Smooth muscle cell (in vitro differentiated cells): ENCODE measurements around the gene PRKAG2. TPM values are rescaled to one million over a fixed set of nuclear protein-coding genes. Genes with fewer than 3 reads are reported as not detected.
"Not testable (repeated sequence)": the region's sequence is repeated elsewhere in the genome, so short reads cannot be mapped to it uniquely, and the experiment has no call there.

ENCODE experiments used
- DNase-seq: peaks from one replicate; lab custom pipeline; 2025; ENCODE audit not compliant: unreplicated experiment; lab: John Stamatoyannopoulos, UW
- H2AFZ ChIP-seq: fragments of 200-600 bp; sonication (generic); 2 replicates; pipeline ENCODE4 v1.6.0; 2016; ENCODE audit warnings: antibody characterized with exemption, low read depth, mild to moderate bottlenecking
- H3F3A ChIP-seq: fragments of 200-600 bp; sonication (generic); 2 replicates; pipeline ENCODE4 v1.6.0; 2017; ENCODE audit warnings: antibody characterized with exemption, low read depth
- H3K27ac ChIP-seq: fragments of 200-600 bp; sonication (generic); 2 replicates; pipeline ENCODE4 v1.5.1; 2016; ENCODE audit warnings: low read depth, mild to moderate bottlenecking
- H3K27me3 ChIP-seq: fragments of 200-600 bp; sonication (generic); 2 replicates; pipeline ENCODE4 v1.6.1; 2016; ENCODE audit warnings: low read depth, mild to moderate bottlenecking
- H3K36me3 ChIP-seq: fragments of 200-600 bp; sonication (generic); 2 replicates; pipeline ENCODE4 v1.5.1; 2016; ENCODE audit warnings: low read depth
- H3K4me1 ChIP-seq: fragments of 200-600 bp; sonication (generic); 2 replicates; pipeline ENCODE4 v1.5.1; 2016; ENCODE audit warnings: low read depth
- H3K4me2 ChIP-seq: fragments of 200-600 bp; sonication (generic); 2 replicates; pipeline ENCODE4 v1.6.0; 2016; ENCODE audit warnings: mild to moderate bottlenecking
- H3K4me3 ChIP-seq: fragments of 200-600 bp; sonication (generic); 2 replicates; pipeline ENCODE4 v1.5.1; 2016; ENCODE audit warnings: mild to moderate bottlenecking
- H3K79me2 ChIP-seq: fragments of 200-600 bp; sonication (generic); 2 replicates; pipeline ENCODE4 v1.6.0; 2016; ENCODE audit warnings: low read depth, mild to moderate bottlenecking
- H3K9ac ChIP-seq: fragments of 200-600 bp; sonication (generic); 2 replicates; pipeline ENCODE4 v1.6.0; 2016; ENCODE audit warnings: low read depth
- H3K9me3 ChIP-seq: fragments of 200-600 bp; sonication (generic); replicated peaks from 2 replicates; pipeline ENCODE4 v1.5.1; 2016; ENCODE audit warnings: low read depth
- H4K20me1 ChIP-seq: fragments of 200-600 bp; sonication (generic); 2 replicates; pipeline ENCODE4 v1.6.0; 2016; ENCODE audit warnings: low read depth
- CTCF ChIP-seq: fragments of 200-600 bp; sonication (generic); IDR thresholded peaks from 2 replicates; pipeline ENCODE4 v1.5.1; 2017; ENCODE audit warnings: borderline replicate concordance, mild to moderate bottlenecking, antibody characterized with exemption; ENCODE audit not compliant: insufficient read depth, poor library complexity, severe bottlenecking
- WGBS: methylation state at CpG from one replicate; pipeline ENCODE4 v1.1.7; 2016; ENCODE audit warnings: low lambda C conversion rate; 5-methylcytosine and 5-hydroxymethylcytosine counted together
- polyA plus RNA-seq: library from polyadenylated mRNA; unstranded; fragments of >200 nt; fragmentation: Nextera tagmentation; extraction: Ambion mirVana; gene quantifications from 2 replicates; pipeline ENCODE4 v1.2.1, GENCODE V29; 2016
- total RNA-seq: library from RNA; depleted of rRNA; stranded (reverse); fragments of >200 nt; gene quantifications from 2 replicates; pipeline ENCODE4 v1.2.3, GENCODE V29; 2014

The PRKAG2 gene
- total and polyA plus RNA-seq, 2 experiments from 2014 or later, result 3.5 to 3.9 TPM

DNA sequence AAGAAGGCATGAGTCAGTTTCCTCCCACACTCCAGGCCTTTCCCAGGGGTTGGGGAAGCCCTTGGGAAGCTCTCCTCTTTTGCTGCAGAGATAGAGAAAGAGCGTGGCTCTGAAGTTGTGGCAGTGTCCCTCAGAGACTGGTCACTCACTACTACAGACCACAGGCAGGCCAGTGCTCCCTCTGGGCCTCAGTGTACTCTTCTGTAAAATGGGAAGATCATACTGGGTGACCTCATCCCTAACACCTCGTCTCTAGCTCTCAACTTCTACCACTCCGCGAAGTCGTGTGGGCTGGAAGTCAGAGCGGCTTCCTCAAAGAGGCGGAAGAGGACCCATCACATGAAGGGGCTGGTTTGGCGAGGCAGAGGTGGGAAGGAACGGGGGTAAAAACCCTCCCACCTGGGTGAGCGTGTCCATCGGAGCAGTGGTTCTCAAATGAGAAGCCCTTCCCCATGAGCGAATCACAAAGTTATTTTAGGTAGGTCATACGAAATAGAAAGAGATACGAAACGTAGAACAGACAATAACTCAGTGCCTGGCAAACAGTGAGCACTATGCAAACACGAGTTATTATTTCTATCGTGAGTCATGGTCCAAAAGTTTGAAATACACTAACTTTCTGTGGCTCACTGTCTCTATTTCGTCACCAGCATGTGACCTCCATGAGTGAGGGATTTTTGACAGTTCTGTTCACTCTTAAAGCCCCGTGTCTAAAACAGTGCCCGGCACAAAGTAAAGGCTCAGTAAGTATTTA is 32.7 kb downstream of the PRKAG2 start:
- Histone ChIP-seq H3K27me3 (no peaks in the 10 kb centered on the region), H2AFZ (no peak overlapping the region), H3K4me2 (no peak overlapping the region), H3F3A (no peaks in the 10 kb centered on the region), H3K27ac (no peak overlapping the region), H3K4me3 (no peak overlapping the region), H3K9ac (no peak overlapping the region), H3K36me3 (no peaks in the 10 kb centered on the region), H3K79me2 (no peaks in the 10 kb centered on the region), H3K9me3 (no peaks in the 10 kb centered on the region), H3K4me1 (no peaks in the 10 kb centered on the region), H4K20me1 (no peaks in the 10 kb centered on the region)
- no peak for TF ChIP-seq CTCF
- no peak for DNase-seq
- 88% methylated on average over 20 of the region's 20 CpGs for WGBS

DNA sequence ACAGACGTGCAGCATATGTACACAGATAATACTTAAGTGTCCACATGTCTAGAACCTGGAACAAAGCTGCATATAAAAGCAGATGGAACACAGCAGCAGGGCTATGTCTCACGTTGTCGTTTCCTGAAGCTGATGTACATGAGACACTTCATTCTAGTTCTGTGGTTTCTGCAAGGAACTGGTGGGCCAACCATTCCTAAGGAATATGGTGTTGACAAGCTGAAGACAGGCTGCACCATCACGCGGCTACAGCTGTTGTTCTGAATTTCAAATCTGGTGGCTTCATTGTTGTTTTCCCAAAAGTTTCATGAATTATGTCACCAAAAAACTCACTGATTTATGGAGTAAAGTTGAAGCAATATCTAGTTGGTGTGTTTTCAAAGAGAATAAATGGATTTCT is 33.7 kb downstream of the PRKAG2 start:
- no peak for DNase-seq
- no peak for TF ChIP-seq CTCF
- Histone ChIP-seq H4K20me1 (no peaks in the 10 kb centered on the region), H3K9ac (no peak overlapping the region), H3K4me3 (no peak overlapping the region), H3K9me3 (no peaks in the 10 kb centered on the region), H3K27me3 (no peaks in the 10 kb centered on the region), H3K4me1 (peaks cover 1% of the 10 kb centered on the region), H2AFZ (no peak overlapping the region), H3K79me2 (no peaks in the 10 kb centered on the region), H3K4me2 (no peak overlapping the region), H3F3A (no peaks in the 10 kb centered on the region), H3K27ac (no peak overlapping the region), H3K36me3 (no peaks in the 10 kb centered on the region)
- 90% methylated on average over 5 of the region's 5 CpGs for WGBS

DNA sequence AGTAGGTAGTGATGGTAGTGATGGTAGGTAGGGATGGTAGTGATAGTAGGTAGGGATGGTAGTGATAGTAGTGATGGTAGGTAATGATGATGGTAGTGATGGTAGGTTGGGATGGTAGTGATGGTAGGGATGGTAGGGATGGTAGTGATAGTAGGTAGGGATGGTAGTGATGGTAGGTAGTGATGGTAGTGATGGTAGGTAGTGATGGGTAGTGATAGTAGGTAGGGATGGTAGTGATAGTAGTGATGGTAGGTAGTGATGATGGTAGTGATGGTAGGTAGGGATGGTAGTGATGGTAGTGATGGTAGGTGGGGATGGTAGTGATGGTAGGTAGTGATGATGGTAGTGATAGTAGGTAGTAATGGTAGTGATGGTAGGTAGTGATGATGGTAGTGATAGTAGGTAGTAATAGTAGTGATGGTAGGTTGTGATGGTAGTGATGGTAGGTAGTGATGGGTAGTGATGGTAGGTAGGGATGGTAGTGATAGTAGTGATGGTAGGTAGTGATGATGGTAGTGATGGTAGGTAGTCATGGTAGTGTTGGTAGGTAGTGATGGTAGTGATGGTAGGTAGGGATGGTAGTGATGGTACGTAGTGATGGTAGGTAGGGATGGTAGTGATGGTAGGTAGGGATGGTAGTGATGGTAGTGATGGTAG is 35.4 kb downstream of the PRKAG2 start:
- not testable (repeated sequence) for DNase-seq, H3K27me3 ChIP-seq, H3K4me3 ChIP-seq, H3K9me3 ChIP-seq, H3K27ac ChIP-seq, H4K20me1 ChIP-seq, H3K79me2 ChIP-seq, H3F3A ChIP-seq, H3K4me2 ChIP-seq, H3K9ac ChIP-seq, H3K36me3 ChIP-seq, H2AFZ ChIP-seq
- H3K4me1 ChIP-seq, result peaks cover 16% of the 10 kb centered on the region
- 93% methylated on average over 1 of the region's 1 CpG for WGBS

- no peak for DNase-seq
- WGBS, result 88% methylated on average over 18 of the region's 18 CpGs
- H3K27ac ChIP-seq, result no peak overlapping the region
- H3K4me3 ChIP-seq, result no peak overlapping the region
- no peaks in the 10 kb centered on the region for H4K20me1 ChIP-seq
- H3K36me3 ChIP-seq, result no peaks in the 10 kb centered on the region
- H3K4me1 ChIP-seq, result peaks cover 16% of the 10 kb centered on the region
- H3K9me3 ChIP-seq, result no peaks in the 10 kb centered on the region
- TF ChIP-seq CTCF, result no peak
- no peaks in the 10 kb centered on the region for H3K27me3 ChIP-seq
- no peaks in the 10 kb centered on the region for H3F3A ChIP-seq
- no peak overlapping the region for H3K4me2 ChIP-seq
- no peaks in the 10 kb centered on the region for H3K79me2 ChIP-seq
- no peak overlapping the region for H3K9ac ChIP-seq
- no peak overlapping the region for H2AFZ ChIP-seq
Observed at GRCh38 chr7:151840088-151840910, 36.6 kb downstream of the PRKAG2 start.
